ENCODE data around the gene ANKS6. TPM values are rescaled to one million over a fixed set of nuclear protein-coding genes. Genes with fewer than 3 reads are reported as not detected.

ANKS6 gene
- total and polyA plus RNA-seq, 2 experiments from 2014 or later = 25.5 to 40.3 TPM

- Histone ChIP-seq H3K36me3 (no peaks in the 10 kb centered on the region), H3K4me1 (ENCODE audit: low read depth) (peaks cover 4% of the 10 kb centered on the region), H3K27me3 (no peaks in the 10 kb centered on the region), H3K9me3 (ENCODE audit: low read depth) (no peaks in the 10 kb centered on the region), H3K27ac (no peak overlapping the region), H3K4me3 (no peak overlapping the region)
- no peak for TF ChIP-seq CTCF (IDR thresholded peaks at IDR 0.05; ENCODE audit: low read depth, low read length)
- DNase-seq (ENCODE audit: low read depth in 1 of 2, low spot score in 1 of 2) = no peak
Observed at GRCh38 chr9:98838155-98838867, 42.0 kb upstream of the ANKS6 start.

- Histone ChIP-seq H3K9me3 (ENCODE audit: low read depth) (no peaks in the 10 kb centered on the region), H3K4me1 (ENCODE audit: low read depth) (peaks cover 9% of the 10 kb centered on the region), H3K27me3 (no peaks in the 10 kb centered on the region), H3K4me3 (no peak overlapping the region), H3K36me3 (no peaks in the 10 kb centered on the region), H3K27ac (no peak overlapping the region)
- DNase-seq (ENCODE audit: low read depth in 1 of 2, low spot score in 1 of 2) = no peak
- no peak for TF ChIP-seq CTCF (IDR thresholded peaks at IDR 0.05; ENCODE audit: low read depth, low read length)
Observed at GRCh38 chr9:98837516-98837915, 41.2 kb upstream of the ANKS6 start.

GRCh38 chr9:98836206-98836605 is 39.9 kb upstream of the ANKS6 start:
- DNase-seq (ENCODE audit: low read depth in 1 of 2, low spot score in 1 of 2) = no peak
- TF ChIP-seq CTCF (IDR thresholded peaks at IDR 0.05; ENCODE audit: low read depth, low read length) = no peak
- no peaks in the 10 kb centered on the region for H3K27me3 ChIP-seq
- H3K36me3 ChIP-seq = no peaks in the 10 kb centered on the region
- H3K4me1 ChIP-seq (ENCODE audit: low read depth) = peaks cover 9% of the 10 kb centered on the region
- H3K4me3 ChIP-seq = no peak overlapping the region
- H3K9me3 ChIP-seq (ENCODE audit: low read depth) = no peaks in the 10 kb centered on the region
- no peak overlapping the region for H3K27ac ChIP-seq

- Histone ChIP-seq H3K27ac (no peak overlapping the region), H3K4me1 (ENCODE audit: low read depth) (peaks cover 9% of the 10 kb centered on the region), H3K4me3 (no peak overlapping the region), H3K27me3 (no peaks in the 10 kb centered on the region), H3K9me3 (ENCODE audit: low read depth) (no peaks in the 10 kb centered on the region), H3K36me3 (no peaks in the 10 kb centered on the region)
- no peak for DNase-seq (ENCODE audit: low read depth in 1 of 2, low spot score in 1 of 2)
- no peak for TF ChIP-seq CTCF (IDR thresholded peaks at IDR 0.05; ENCODE audit: low read depth, low read length)
Observed at GRCh38 chr9:98834386-98834785, 38.0 kb upstream of the ANKS6 start.

- DNase-seq (ENCODE audit: low read depth in 1 of 2, low spot score in 1 of 2) = peak; percentile 59 to 76
Observed at GRCh38 chr9:98833090-98833956, 37.0 kb upstream of the ANKS6 start.

More at GRCh38 chr9:98833090-98833956, 37.0 kb upstream of the ANKS6 start:
- no peak for TF ChIP-seq CTCF (IDR thresholded peaks at IDR 0.05; ENCODE audit: low read depth, low read length)
- H3K27me3 ChIP-seq = no peaks in the 10 kb centered on the region
- H3K4me1 ChIP-seq (ENCODE audit: low read depth) = peaks cover 9% of the 10 kb centered on the region
- no peaks in the 10 kb centered on the region for H3K36me3 ChIP-seq
- H3K9me3 ChIP-seq (ENCODE audit: low read depth) = no peaks in the 10 kb centered on the region
- no peak overlapping the region for H3K4me3 ChIP-seq
- peak overlapping the region; percentile 55 for H3K27ac ChIP-seq
